GM18526 (cell line): Measurements from ENCODE around the gene TBXA2R.

Experiments used
- POLR2A ChIP-seq: IDR thresholded peaks from 3 replicates; pipeline ENCODE4 v1.6.1; 2011; ENCODE audit not compliant: insufficient read length; ENCODE audit errors: extremely low read depth

TBXA2R gene

GRCh38 chr19:3615524-3616135 is 9.0 kb upstream of the TBXA2R start:
- TF ChIP-seq POLR2A = no peak

- no peak for TF ChIP-seq POLR2A
Observed at GRCh38 chr19:3614858-3615505, 8.3 kb upstream of the TBXA2R start.

- no peak for TF ChIP-seq POLR2A
Observed at GRCh38 chr19:3613818-3614661, 7.4 kb upstream of the TBXA2R start.

GRCh38 chr19:3612901-3613741 is 6.4 kb upstream of the TBXA2R start:
- TF ChIP-seq POLR2A = no peak

- no peak for TF ChIP-seq POLR2A
Observed at GRCh38 chr19:3612330-3612729, 5.7 kb upstream of the TBXA2R start.

- TF ChIP-seq POLR2A = no peak
Observed at GRCh38 chr19:3611841-3612240, 5.2 kb upstream of the TBXA2R start.

- TF ChIP-seq POLR2A = no peak
Observed at GRCh38 chr19:3610745-3611717, 4.4 kb upstream of the TBXA2R start.

GRCh38 chr19:3609779-3610719 is 3.4 kb upstream of the TBXA2R start:
- no peak for TF ChIP-seq POLR2A

GRCh38 chr19:3608750-3609322 is 2.2 kb upstream of the TBXA2R start:
- no peak for TF ChIP-seq POLR2A

- TF ChIP-seq POLR2A = no peak
Observed at GRCh38 chr19:3608079-3608641, 1.5 kb upstream of the TBXA2R start.

- no peak for TF ChIP-seq POLR2A
Observed at GRCh38 chr19:3607303-3608078, 816 bp upstream of the TBXA2R start.
